Trophoblast cell (in vitro differentiated cells and primary cell): ENCODE data around the gene NFATC2.
A peak's percentile ranks its signal among the peaks of the same experiment; 100 is the strongest.

Experiments
- DNase-seq, 2 donors: peaks; one replicate each; pipeline ENCODE4 v3.0.0-alpha.2; 2016
- H2AFZ ChIP-seq: 2 replicates; pipeline ENCODE4 v1.6.1; 2013; ENCODE audit warnings: low read length, moderate library complexity, mild to moderate bottlenecking; ENCODE audit not compliant: insufficient read depth, poor library complexity
- H2AK5ac ChIP-seq: 2 replicates; pipeline ENCODE4 v1.6.1; 2013; ENCODE audit warnings: mild to moderate bottlenecking, low read length
- H2BK120ac ChIP-seq: 2 replicates; pipeline ENCODE4 v1.6.1; 2013; ENCODE audit warnings: low read length, mild to moderate bottlenecking, moderate library complexity; ENCODE audit not compliant: insufficient read depth, poor library complexity
- H2BK12ac ChIP-seq: 2 replicates; pipeline ENCODE4 v1.6.1; 2013; ENCODE audit warnings: mild to moderate bottlenecking, low read length, moderate library complexity
- H2BK5ac ChIP-seq: 2 replicates; pipeline ENCODE4 v1.6.1; 2013; ENCODE audit warnings: low read length, low read depth, moderate library complexity, mild to moderate bottlenecking; ENCODE audit not compliant: poor library complexity
- H3K14ac ChIP-seq: 2 replicates; pipeline ENCODE4 v1.6.1; 2013; ENCODE audit warnings: mild to moderate bottlenecking, low read length
- H3K18ac ChIP-seq: 2 replicates; pipeline ENCODE4 v1.6.1; 2013; ENCODE audit warnings: mild to moderate bottlenecking, low read length
- H3K23ac ChIP-seq: 2 replicates; pipeline ENCODE4 v1.6.1; 2013; ENCODE audit warnings: low read length
- H3K27ac ChIP-seq: 2 replicates; pipeline ENCODE4 v1.5.1; 2013; ENCODE audit warnings: low read depth, mild to moderate bottlenecking, inconsistent platforms, low read length, moderate library complexity
- H3K27me3 ChIP-seq: 2 replicates; pipeline ENCODE4 v1.6.1; 2013; ENCODE audit warnings: inconsistent platforms, mild to moderate bottlenecking, low read length, moderate library complexity; ENCODE audit not compliant: insufficient read depth
- H3K36me3 ChIP-seq, 2 experiments: 1 replicate in 1 of 2; 2 replicates in 1 of 2; pipeline ENCODE4 v1.6.1; 2013; ENCODE audit warnings: low read length in 2 of 2, mild to moderate bottlenecking in 2 of 2, moderate library complexity in 1 of 2; ENCODE audit not compliant: insufficient read depth in 2 of 2, control insufficient read depth in 1 of 2
- H3K4ac ChIP-seq: 2 replicates; pipeline ENCODE4 v1.6.1; 2013; ENCODE audit warnings: low read depth, mild to moderate bottlenecking, low read length, moderate library complexity
- H3K4me1 ChIP-seq, 2 experiments: 1 replicate in 1 of 2; 2 replicates in 1 of 2; pipeline ENCODE4 v1.6.1; 2013; ENCODE audit warnings: low read length in 2 of 2, mild to moderate bottlenecking in 2 of 2, moderate library complexity in 1 of 2; ENCODE audit not compliant: insufficient read depth in 2 of 2, control insufficient read depth in 1 of 2
- H3K4me2 ChIP-seq: 2 replicates; pipeline ENCODE4 v1.6.1; 2013; ENCODE audit warnings: inconsistent platforms, mild to moderate bottlenecking, low read length, moderate library complexity
- H3K4me3 ChIP-seq: 2 replicates; pipeline ENCODE4 v1.5.1; 2013; ENCODE audit warnings: mild to moderate bottlenecking, low read depth, low read length, inconsistent platforms
- H3K79me1 ChIP-seq: one replicate; pipeline ENCODE4 v1.6.1; 2013; ENCODE audit warnings: low read length
- H3K79me2 ChIP-seq: 2 replicates; pipeline ENCODE4 v1.6.1; 2013; ENCODE audit warnings: low read length, mild to moderate bottlenecking; ENCODE audit not compliant: control insufficient read depth, insufficient read depth, poor library complexity
- H3K9ac ChIP-seq: 2 replicates; pipeline ENCODE4 v1.6.1; 2013; ENCODE audit warnings: mild to moderate bottlenecking, low read length
- H3K9me3 ChIP-seq: 2 replicates; pipeline ENCODE4 v1.6.1; 2013; ENCODE audit warnings: low read depth, mild to moderate bottlenecking, control low read depth, inconsistent platforms, low read length; ENCODE audit not compliant: insufficient read depth
- H4K12ac ChIP-seq: 2 replicates; pipeline ENCODE4 v1.6.1; 2013; ENCODE audit warnings: low read depth, mild to moderate bottlenecking, low read length, moderate library complexity
- H4K8ac ChIP-seq: 2 replicates; pipeline ENCODE4 v1.6.1; 2013; ENCODE audit warnings: low read depth, mild to moderate bottlenecking, low read length, moderate library complexity
- H4K91ac ChIP-seq: one replicate; pipeline ENCODE4 v1.6.1; 2013; ENCODE audit warnings: low read depth, mild to moderate bottlenecking, low read length, moderate library complexity
- WGBS: extraction: QIAGEN DNeasy Blood & Tissue Kit; methylation state at CpG from one replicate; pipeline ENCODE4 v1.1.7; 2013; ENCODE audit warnings: missing lambda C conversion rate; ENCODE audit not compliant: insufficient read length, insufficient coverage; ENCODE audit errors: extremely low coverage; 5-methylcytosine and 5-hydroxymethylcytosine counted together

Gene NFATC2

GRCh38 chr20:51375561-51375960, 167.0 kb downstream of the NFATC2 start:
- WGBS, result no CpG with 5 or more reads among the region's 8 CpGs
- DNase-seq, result no peak
- Histone ChIP-seq H3K14ac (no peak overlapping the region), H3K36me3 (no peaks in the 10 kb centered on the region), H3K4me3 (no peak overlapping the region), H3K4me1 (peaks cover 3 to 6% of the 10 kb centered on the region in 2 experiments), H3K79me2 (no peaks in the 10 kb centered on the region), H3K4me2 (no peak overlapping the region), H3K23ac (no peak overlapping the region), H3K9ac (no peak overlapping the region), H2BK12ac (no peak overlapping the region), H4K8ac (no peak overlapping the region), H2AK5ac (no peak overlapping the region), H2BK5ac (no peak overlapping the region), H4K91ac (peak overlapping the region; percentile 25), H3K9me3 (no peaks in the 10 kb centered on the region), H2BK120ac (no peak overlapping the region), H2AFZ (no peak overlapping the region), H3K79me1 (peaks cover 3% of the 10 kb centered on the region), H3K4ac (no peak overlapping the region), H3K18ac (no peak overlapping the region), H4K12ac (no peak overlapping the region), H3K27ac (no peak overlapping the region), H3K27me3 (no peaks in the 10 kb centered on the region)

GRCh38 chr20:51374961-51375360, 167.6 kb downstream of the NFATC2 start:
- Histone ChIP-seq H3K27me3 (no peaks in the 10 kb centered on the region), H3K4me1 (peaks cover 3 to 6% of the 10 kb centered on the region in 2 experiments), H4K12ac (no peak overlapping the region), H3K79me1 (peaks cover 3% of the 10 kb centered on the region), H3K4me3 (no peak overlapping the region), H3K36me3 (no peaks in the 10 kb centered on the region), H3K14ac (no peak overlapping the region), H2AK5ac (no peak overlapping the region), H4K8ac (no peak overlapping the region), H2BK12ac (no peak overlapping the region), H2AFZ (no peak overlapping the region), H3K9me3 (no peaks in the 10 kb centered on the region), H3K23ac (no peak overlapping the region), H3K4me2 (no peak overlapping the region), H3K9ac (no peak overlapping the region), H2BK120ac (no peak overlapping the region), H3K79me2 (no peaks in the 10 kb centered on the region), H4K91ac (peak overlapping the region; percentile 11), H3K4ac (no peak overlapping the region), H2BK5ac (no peak overlapping the region), H3K18ac (no peak overlapping the region), H3K27ac (no peak overlapping the region)
- WGBS, result no CpG with 5 or more reads among the region's 9 CpGs
- no peak for DNase-seq

GRCh38 chr20:51374456-51374830, 168.1 kb downstream of the NFATC2 start:
- H3K14ac ChIP-seq, result no peak overlapping the region
- H3K4me2 ChIP-seq, result no peak overlapping the region
- no peaks in the 10 kb centered on the region for H3K36me3 ChIP-seq
- H2BK12ac ChIP-seq, result no peak overlapping the region
- H2AFZ ChIP-seq, result no peak overlapping the region
- no peak overlapping the region for H3K18ac ChIP-seq
- no peaks in the 10 kb centered on the region for H3K9me3 ChIP-seq
- H4K12ac ChIP-seq, result no peak overlapping the region
- WGBS, result no CpG with 5 or more reads among the region's 4 CpGs
- H3K4me3 ChIP-seq, result no peak overlapping the region
- no peak overlapping the region for H2AK5ac ChIP-seq
- no peak overlapping the region for H2BK120ac ChIP-seq
- no peaks in the 10 kb centered on the region for H3K79me2 ChIP-seq
- H3K4ac ChIP-seq, result no peak overlapping the region
- H2BK5ac ChIP-seq, result no peak overlapping the region
- no peak overlapping the region for H4K91ac ChIP-seq
- H3K79me1 ChIP-seq, result peaks cover 3% of the 10 kb centered on the region
- no peak overlapping the region for H3K23ac ChIP-seq
- no peak overlapping the region for H3K9ac ChIP-seq
- no peaks in the 10 kb centered on the region for H3K27me3 ChIP-seq
- no peak overlapping the region for H3K27ac ChIP-seq
- DNase-seq, result no peak
- peaks cover 3 to 6% of the 10 kb centered on the region in 2 experiments for H3K4me1 ChIP-seq
- no peak overlapping the region for H4K8ac ChIP-seq

- H3K27ac ChIP-seq, result no peak overlapping the region
- no peak overlapping the region for H2BK120ac ChIP-seq
- no peak overlapping the region for H3K4me2 ChIP-seq
- H3K27me3 ChIP-seq, result no peaks in the 10 kb centered on the region
- H3K23ac ChIP-seq, result no peak overlapping the region
- H3K14ac ChIP-seq, result peak overlapping the region; percentile 16
- no CpG with 5 or more reads among the region's 12 CpGs for WGBS
- H3K4ac ChIP-seq, result no peak overlapping the region
- H3K36me3 ChIP-seq, result no peaks in the 10 kb centered on the region
- H4K91ac ChIP-seq, result peak overlapping the region; percentile 53
- H3K18ac ChIP-seq, result no peak overlapping the region
- peak overlapping the region; percentile 12 for H2BK12ac ChIP-seq
- no peak overlapping the region for H2BK5ac ChIP-seq
- no peak overlapping the region for H4K12ac ChIP-seq
- no peak overlapping the region for H3K9ac ChIP-seq
- no peaks in the 10 kb centered on the region for H3K9me3 ChIP-seq
- peaks cover 3% of the 10 kb centered on the region for H3K79me1 ChIP-seq
- peaks cover 3 to 6% of the 10 kb centered on the region in 2 experiments for H3K4me1 ChIP-seq
- no peak overlapping the region for H2AFZ ChIP-seq
- H2AK5ac ChIP-seq, result no peak overlapping the region
- no peak for DNase-seq
- no peaks in the 10 kb centered on the region for H3K79me2 ChIP-seq
- peak overlapping the region; percentile 3 for H4K8ac ChIP-seq
- H3K4me3 ChIP-seq, result no peak overlapping the region
These were observed 168.6 kb downstream of the NFATC2 start for GRCh38 chr20:51373713-51374455.
